Calu3 (cell line): ENCODE measurements around the gene FARS2. TPM values are rescaled to one million over a fixed set of nuclear protein-coding genes. Genes with fewer than 3 reads are reported as not detected.

ENCODE experiments used
- BruUV-seq: library from RNA; stranded (reverse); fragments of 400-500 nt; replicated peaks from 2 replicates; lab custom pipeline; 2021; lab: Mats Ljungman, UMichigan
- CTCF ChIA-PET: fragments of 300-600 bp; sonication (Branson Sonifier 250); formaldehyde crosslinking; loops from one replicate; lab custom pipeline; 2022; ENCODE audit warnings: antibody characterized with exemption; lab: Charles Lee
- DNase-seq: peaks from one replicate; pipeline ENCODE4 v3.0.0; 2022
- H3K27ac Mint-ChIP-seq: one replicate; pipeline ENCODE4 v1.8.0; 2022; ENCODE audit warnings: mixed read lengths; ENCODE audit not compliant: unreplicated experiment
- H3K27me3 Mint-ChIP-seq: one replicate; pipeline ENCODE4 v1.8.0; 2022; ENCODE audit warnings: mixed read lengths; ENCODE audit not compliant: unreplicated experiment
- H3K36me3 Mint-ChIP-seq: one replicate; pipeline ENCODE4 v1.8.0; 2022; ENCODE audit warnings: mild to moderate bottlenecking, moderate library complexity, mixed read lengths; ENCODE audit not compliant: insufficient read depth, unreplicated experiment
- H3K4me1 Mint-ChIP-seq: one replicate; pipeline ENCODE4 v1.8.0; 2022; ENCODE audit warnings: mild to moderate bottlenecking, low read depth, mixed read lengths; ENCODE audit not compliant: unreplicated experiment
- H3K4me3 Mint-ChIP-seq: one replicate; pipeline ENCODE4 v1.8.0; 2022; ENCODE audit warnings: mild to moderate bottlenecking, low read depth, moderate library complexity, mixed read lengths; ENCODE audit not compliant: unreplicated experiment
- H3K9me3 Mint-ChIP-seq: one replicate; pipeline ENCODE4 v1.8.0; 2022; ENCODE audit warnings: low read depth, mixed read lengths; ENCODE audit not compliant: unreplicated experiment
- CTCF ChIP-seq: fragments of 200-600 bp; IDR thresholded peaks from one replicate; pipeline ENCODE4 v1.8.0; 2022; ENCODE audit warnings: antibody characterized with exemption; ENCODE audit not compliant: unreplicated experiment
- intact Hi-C: fragments of 100-400 bp; cut with micrococcal nuclease; formaldehyde crosslinking; loops from one replicate; pipeline ENCODE4 v1.10.0; 2022; ENCODE audit not compliant: unreplicated experiment
- total RNA-seq: library from RNA; stranded (reverse); gene quantifications from 2 replicates; pipeline ENCODE4 v1.2.3, GENCODE V29; 2022

Gene FARS2
- total RNA-seq, 1 experiment from 2014 or later = 13.4 TPM

- H3K4me3 Mint-ChIP-seq = no peak overlapping the region
- no peaks in the 10 kb centered on the region for H3K36me3 Mint-ChIP-seq
- H3K9me3 Mint-ChIP-seq = no peaks in the 10 kb centered on the region
- H3K27ac Mint-ChIP-seq = no peak overlapping the region
- DNase-seq = no peak
- BruUV-seq = no TSS peak
- no peak for TF ChIP-seq CTCF
- H3K4me1 Mint-ChIP-seq = peaks cover 15% of the 10 kb centered on the region
- H3K27me3 Mint-ChIP-seq = no peaks in the 10 kb centered on the region
- intact Hi-C loops = no loop called here
- CTCF ChIA-PET = no interaction called here
Observed at GRCh38 chr6:5287205-5287965, 26.1 kb downstream of the FARS2 start.

GRCh38 chr6:5287966-5288297 lies 26.6 kb downstream of the FARS2 start:
- TF ChIP-seq CTCF = no peak
- no peaks in the 10 kb centered on the region for H3K27me3 Mint-ChIP-seq
- no peak overlapping the region for H3K27ac Mint-ChIP-seq
- DNase-seq = no peak
- no peak overlapping the region for H3K4me3 Mint-ChIP-seq
- no peaks in the 10 kb centered on the region for H3K36me3 Mint-ChIP-seq
- peaks cover 20% of the 10 kb centered on the region for H3K4me1 Mint-ChIP-seq
- H3K9me3 Mint-ChIP-seq = no peaks in the 10 kb centered on the region
- CTCF ChIA-PET = no interaction called here
- intact Hi-C loops = no loop called here
- BruUV-seq = no TSS peak

GRCh38 chr6:5290097-5290496 lies 28.8 kb downstream of the FARS2 start:
- BruUV-seq = no TSS peak

GRCh38 chr6:5290500-5290899 lies 29.2 kb downstream of the FARS2 start:
- Mint-ChIP-seq H3K36me3 (no peaks in the 10 kb centered on the region), H3K27ac (no peak overlapping the region), H3K4me1 (peaks cover 38% of the 10 kb centered on the region), H3K9me3 (no peaks in the 10 kb centered on the region), H3K4me3 (no peak overlapping the region), H3K27me3 (no peaks in the 10 kb centered on the region)
- CTCF ChIA-PET = interaction anchor here (0.5 to 1.1 kb wide), 2 partner anchors 10 to 34 kb away, joined by 3 to 5 read pairs; no protein-coding TSS in a partner anchor
- intact Hi-C loops = no loop called here
- no peak for DNase-seq
- TF ChIP-seq CTCF = no peak
- no TSS peak for BruUV-seq

More at GRCh38 chr6:5290097-5290496, 28.8 kb downstream of the FARS2 start:
- CTCF ChIA-PET = interaction anchor here (0.5 to 1.1 kb wide), 2 partner anchors 10 to 34 kb away, joined by 3 to 5 read pairs; no protein-coding TSS in a partner anchor
- TF ChIP-seq CTCF = no peak
- no peak for DNase-seq
- Mint-ChIP-seq H3K36me3 (no peaks in the 10 kb centered on the region), H3K4me3 (no peak overlapping the region), H3K27me3 (no peaks in the 10 kb centered on the region), H3K9me3 (no peaks in the 10 kb centered on the region), H3K27ac (no peak overlapping the region), H3K4me1 (peaks cover 38% of the 10 kb centered on the region)
- intact Hi-C loops = no loop called here
